ENCODE measurements around the gene DNASE1L1. TPM values are rescaled to one million over a fixed set of nuclear protein-coding genes. Genes with fewer than 3 reads are reported as not detected.
A peak's percentile ranks its signal among the peaks of the same experiment; 100 is the strongest.

The DNASE1L1 gene
- total RNA-seq, 1 donor from 2014 or later: 14.4 TPM

DNA sequence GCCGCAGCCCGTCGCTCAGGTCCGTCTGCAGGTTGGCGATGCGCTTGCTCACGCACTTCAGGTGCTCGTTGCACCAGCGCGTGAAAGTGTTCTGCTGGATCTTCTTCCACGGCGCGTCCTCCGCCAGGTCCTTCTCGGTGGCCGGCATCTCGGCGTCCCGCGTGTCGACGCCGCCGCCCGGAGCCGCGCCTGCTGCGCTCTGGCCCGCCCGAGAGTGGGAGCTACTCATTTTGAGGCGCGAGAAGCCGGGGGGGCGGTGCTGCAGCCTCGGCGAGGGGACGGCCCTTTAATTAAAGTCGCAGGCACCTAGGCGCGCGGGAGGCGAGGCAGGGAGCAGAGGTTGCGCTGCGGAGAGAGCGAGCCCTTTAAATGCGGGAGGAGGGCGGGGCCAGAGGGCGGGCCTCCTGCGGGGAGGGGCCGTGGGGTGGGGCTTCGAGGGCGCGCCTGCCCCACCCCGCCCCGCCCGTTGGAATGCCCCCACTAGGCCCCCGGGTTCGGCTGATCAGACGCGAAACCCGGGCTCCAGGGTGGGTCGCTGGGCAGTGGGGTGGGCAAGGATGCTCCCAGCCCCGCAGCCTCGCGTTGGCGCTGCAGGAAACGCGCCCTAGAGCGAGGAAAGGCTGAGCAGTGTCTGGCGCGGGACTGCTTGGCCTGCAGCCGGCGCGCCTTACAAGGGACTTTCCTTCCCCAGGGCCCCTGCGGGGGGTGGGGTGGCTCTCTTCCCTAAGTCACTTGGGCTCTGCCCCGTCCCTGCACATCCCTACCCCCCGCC is 37.9 kb downstream of the DNASE1L1 start:
- Mint-ChIP-seq H3K9me3 (no peaks in the 10 kb centered on the region), H3K36me3 (no peaks in the 10 kb centered on the region), H3K4me3 (peak overlapping the region; percentile 84), H3K4me1 (ENCODE audit: unreplicated experiment) (no peaks in the 10 kb centered on the region), H3K27ac (peak overlapping the region; percentile 70), H3K27me3 (no peaks in the 10 kb centered on the region)
- TF ChIP-seq, protein P1, sequence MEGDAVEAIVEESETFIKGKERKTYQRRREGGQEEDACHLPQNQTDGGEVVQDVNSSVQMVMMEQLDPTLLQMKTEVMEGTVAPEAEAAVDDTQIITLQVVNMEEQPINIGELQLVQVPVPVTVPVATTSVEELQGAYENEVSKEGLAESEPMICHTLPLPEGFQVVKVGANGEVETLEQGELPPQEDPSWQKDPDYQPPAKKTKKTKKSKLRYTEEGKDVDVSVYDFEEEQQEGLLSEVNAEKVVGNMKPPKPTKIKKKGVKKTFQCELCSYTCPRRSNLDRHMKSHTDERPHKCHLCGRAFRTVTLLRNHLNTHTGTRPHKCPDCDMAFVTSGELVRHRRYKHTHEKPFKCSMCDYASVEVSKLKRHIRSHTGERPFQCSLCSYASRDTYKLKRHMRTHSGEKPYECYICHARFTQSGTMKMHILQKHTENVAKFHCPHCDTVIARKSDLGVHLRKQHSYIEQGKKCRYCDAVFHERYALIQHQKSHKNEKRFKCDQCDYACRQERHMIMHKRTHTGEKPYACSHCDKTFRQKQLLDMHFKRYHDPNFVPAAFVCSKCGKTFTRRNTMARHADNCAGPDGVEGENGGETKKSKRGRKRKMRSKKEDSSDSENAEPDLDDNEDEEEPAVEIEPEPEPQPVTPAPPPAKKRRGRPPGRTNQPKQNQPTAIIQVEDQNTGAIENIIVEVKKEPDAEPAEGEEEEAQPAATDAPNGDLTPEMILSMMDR (conservative IDR thresholded peaks at IDR 0.05): no peak
- DNase-seq (ENCODE audit: extremely low spot score, unreplicated experiment): peak; percentile 90

DNA sequence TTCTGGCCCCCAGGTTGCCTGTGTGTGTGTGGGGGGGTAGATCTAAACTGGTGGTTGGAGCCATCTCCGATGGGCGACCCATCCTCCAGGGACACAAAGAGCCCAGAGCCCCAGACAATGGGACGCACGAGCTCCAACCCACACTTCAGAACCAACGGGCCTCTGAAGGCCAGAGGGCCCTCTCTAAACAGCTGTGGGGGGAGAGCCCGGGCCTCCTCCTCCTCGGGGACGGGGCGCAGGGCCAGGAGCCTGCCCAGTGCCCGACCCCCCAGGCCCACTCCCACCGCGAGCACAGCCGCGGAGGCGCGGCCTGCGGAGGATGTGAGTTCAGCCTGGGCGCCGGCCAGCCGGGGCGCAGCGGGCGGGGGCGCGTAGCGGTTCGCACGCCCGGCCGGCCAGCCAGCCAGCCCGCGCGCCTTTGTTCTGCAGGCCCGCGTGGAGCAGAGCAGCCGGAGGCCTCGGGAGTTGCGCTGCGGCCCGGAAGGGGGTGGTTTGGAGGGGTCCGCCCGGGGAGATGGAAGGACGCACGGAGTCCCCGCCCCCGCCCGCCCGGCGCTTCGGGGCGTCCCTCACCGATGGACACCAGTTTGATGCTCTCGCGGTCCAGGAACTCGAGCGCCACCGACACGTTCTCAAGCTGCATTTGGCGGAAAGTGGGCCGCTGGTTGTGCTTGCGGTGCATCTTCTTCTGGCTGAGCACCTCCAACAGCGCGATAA is 38.6 kb downstream of the DNASE1L1 start:
- H3K27me3 Mint-ChIP-seq: no peaks in the 10 kb centered on the region
- peak overlapping the region; percentile 94 for H3K4me3 Mint-ChIP-seq
- TF ChIP-seq, protein P1 (conservative IDR thresholded peaks at IDR 0.05): no peak
- H3K27ac Mint-ChIP-seq: peak overlapping the region; percentile 96
- no peak for DNase-seq (ENCODE audit: extremely low spot score, unreplicated experiment)
- no peaks in the 10 kb centered on the region for H3K9me3 Mint-ChIP-seq
- H3K36me3 Mint-ChIP-seq: no peaks in the 10 kb centered on the region
- H3K4me1 Mint-ChIP-seq (ENCODE audit: unreplicated experiment): no peaks in the 10 kb centered on the region

DNA sequence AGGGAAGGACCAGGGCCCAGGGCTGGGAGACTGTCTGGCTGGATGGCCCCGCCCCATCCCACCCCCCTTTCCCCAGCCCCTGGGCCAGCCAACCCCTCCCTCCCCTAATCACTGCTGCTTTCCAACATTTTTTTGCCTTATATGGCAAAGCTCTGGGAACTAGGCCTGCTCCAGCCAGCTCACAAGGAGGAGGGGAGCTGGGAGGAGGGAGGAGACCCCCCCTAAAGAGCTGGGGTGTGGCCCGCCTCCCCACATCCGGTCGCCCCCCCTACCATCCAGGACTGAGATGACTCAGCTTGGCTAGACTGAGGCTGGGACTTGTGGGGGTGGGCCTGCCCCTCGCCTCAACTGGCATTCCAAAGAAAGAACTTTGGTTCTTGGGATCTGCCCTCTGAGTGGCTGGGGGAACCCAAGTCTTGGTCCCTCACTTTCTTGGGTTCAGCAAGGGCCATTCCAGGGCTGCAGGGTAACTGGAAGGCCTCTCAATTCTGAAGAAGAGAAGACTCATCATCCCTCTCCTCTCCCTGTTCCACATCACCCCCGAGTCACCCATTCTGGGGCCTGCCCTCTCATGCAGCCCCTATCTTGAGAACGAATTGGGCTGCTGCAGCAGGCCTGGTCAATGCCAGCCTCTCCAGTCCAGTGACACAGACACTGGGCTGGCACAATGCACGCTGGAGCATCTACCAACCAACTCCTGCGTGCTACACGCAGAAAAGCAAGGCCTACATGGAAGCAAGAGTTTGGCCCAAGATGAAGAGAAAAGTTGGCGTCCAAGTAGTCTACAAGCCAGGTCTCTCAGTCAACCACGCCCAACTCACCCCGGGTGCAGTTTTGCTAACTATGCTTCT is 39.4 kb downstream of the DNASE1L1 start:
- Mint-ChIP-seq H3K36me3 (no peaks in the 10 kb centered on the region), H3K4me3 (peak overlapping the region; percentile 94), H3K27me3 (no peaks in the 10 kb centered on the region), H3K4me1 (ENCODE audit: unreplicated experiment) (no peaks in the 10 kb centered on the region), H3K9me3 (no peaks in the 10 kb centered on the region), H3K27ac (peak overlapping the region; percentile 96)
- no peak for DNase-seq (ENCODE audit: extremely low spot score, unreplicated experiment)
- TF ChIP-seq, protein P1 (conservative IDR thresholded peaks at IDR 0.05): no peak

DNA sequence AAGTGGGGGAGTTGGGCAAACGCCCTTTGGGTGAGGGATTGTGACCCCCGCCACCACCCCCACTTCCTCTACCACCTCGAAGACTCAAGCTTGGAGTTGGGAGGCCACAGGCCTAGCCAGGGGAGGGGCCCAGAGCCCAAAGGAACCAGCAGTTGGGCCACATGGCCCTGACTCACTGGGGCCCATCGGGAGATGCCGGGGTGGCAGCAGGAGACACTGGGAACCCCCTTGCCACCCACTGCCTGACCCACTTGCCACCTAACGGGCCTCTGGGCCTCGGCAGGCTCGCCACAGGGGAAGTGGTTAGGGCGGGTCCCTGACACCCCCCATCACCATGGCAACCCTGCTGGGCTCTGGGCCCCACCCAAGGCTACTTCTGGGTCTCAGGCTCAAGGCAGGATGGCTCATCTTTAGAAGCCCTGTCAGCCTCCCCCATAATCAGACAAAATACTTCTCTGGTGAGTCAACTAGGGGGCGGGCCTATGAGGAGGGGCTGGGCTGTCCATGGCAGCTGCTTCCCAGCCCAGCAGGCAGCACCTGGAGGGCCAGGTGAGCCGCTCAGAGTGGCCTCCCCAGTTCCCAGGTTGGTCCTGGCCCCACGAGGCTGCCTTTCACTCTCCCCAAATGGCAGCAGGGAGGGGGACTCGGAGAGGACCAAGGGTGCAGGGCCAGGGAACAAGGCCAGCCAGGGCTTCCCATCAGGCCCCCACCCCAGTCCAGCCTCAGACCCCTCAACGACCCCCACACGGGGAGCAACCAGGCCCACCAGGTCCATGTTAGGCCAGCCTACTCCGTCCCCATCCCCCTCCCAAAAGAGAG is 40.2 kb downstream of the DNASE1L1 start:
- H3K27me3 Mint-ChIP-seq: no peaks in the 10 kb centered on the region
- no peak for DNase-seq (ENCODE audit: extremely low spot score, unreplicated experiment)
- peak overlapping the region; percentile 68 for H3K4me3 Mint-ChIP-seq
- H3K9me3 Mint-ChIP-seq: no peaks in the 10 kb centered on the region
- no peaks in the 10 kb centered on the region for H3K4me1 Mint-ChIP-seq (ENCODE audit: unreplicated experiment)
- TF ChIP-seq, protein P1 (conservative IDR thresholded peaks at IDR 0.05): no peak
- H3K36me3 Mint-ChIP-seq: no peaks in the 10 kb centered on the region
- H3K27ac Mint-ChIP-seq: peak overlapping the region; percentile 71
